ENCODE data around the gene FXYD5. TPM values are rescaled to one million over a fixed set of nuclear protein-coding genes. Genes with fewer than 3 reads are reported as not detected.

The FXYD5 gene
- total RNA-seq, 3 donors from 2014 or later, result 52.4 to 56.7 (median 56.2) TPM

DNA sequence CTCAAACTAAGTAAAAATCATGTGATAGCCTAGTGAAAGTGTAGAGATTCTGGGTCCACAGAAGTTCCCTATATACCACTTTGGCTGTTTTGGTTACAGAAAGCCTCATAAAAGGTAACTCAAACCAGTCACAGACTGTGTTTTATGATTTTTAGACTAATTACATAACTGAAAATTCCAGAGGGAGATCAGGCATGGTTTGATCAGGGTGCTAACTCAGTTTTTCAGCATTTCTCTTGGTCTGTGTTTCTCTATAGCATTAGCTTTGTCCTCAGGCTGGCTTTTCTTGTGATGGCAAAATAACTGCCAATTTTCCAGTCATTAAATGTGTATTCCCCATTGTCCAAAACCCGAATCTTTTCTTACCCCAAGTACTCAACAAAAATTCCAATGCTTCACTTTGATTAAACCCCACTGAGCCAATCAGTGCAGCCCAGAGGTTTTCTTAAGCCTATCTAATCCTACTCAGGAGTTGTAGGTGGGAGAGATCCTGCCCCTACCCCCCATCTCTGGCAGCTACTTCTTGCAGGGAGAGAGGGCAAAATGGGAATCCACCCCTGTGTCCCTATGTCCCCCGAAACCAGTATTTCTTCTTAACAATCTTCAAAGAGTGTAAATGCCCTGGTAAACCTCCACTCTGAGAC lies 47.5 kb upstream of the FXYD5 start:
- TF ChIP-seq POLR2AphosphoS5 (IDR thresholded peaks at IDR 0.05) (no peak), POLR2A (IDR thresholded peaks at IDR 0.05) (no peak)
- TF ChIP-seq, protein P1, sequence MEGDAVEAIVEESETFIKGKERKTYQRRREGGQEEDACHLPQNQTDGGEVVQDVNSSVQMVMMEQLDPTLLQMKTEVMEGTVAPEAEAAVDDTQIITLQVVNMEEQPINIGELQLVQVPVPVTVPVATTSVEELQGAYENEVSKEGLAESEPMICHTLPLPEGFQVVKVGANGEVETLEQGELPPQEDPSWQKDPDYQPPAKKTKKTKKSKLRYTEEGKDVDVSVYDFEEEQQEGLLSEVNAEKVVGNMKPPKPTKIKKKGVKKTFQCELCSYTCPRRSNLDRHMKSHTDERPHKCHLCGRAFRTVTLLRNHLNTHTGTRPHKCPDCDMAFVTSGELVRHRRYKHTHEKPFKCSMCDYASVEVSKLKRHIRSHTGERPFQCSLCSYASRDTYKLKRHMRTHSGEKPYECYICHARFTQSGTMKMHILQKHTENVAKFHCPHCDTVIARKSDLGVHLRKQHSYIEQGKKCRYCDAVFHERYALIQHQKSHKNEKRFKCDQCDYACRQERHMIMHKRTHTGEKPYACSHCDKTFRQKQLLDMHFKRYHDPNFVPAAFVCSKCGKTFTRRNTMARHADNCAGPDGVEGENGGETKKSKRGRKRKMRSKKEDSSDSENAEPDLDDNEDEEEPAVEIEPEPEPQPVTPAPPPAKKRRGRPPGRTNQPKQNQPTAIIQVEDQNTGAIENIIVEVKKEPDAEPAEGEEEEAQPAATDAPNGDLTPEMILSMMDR (IDR thresholded peaks at IDR 0.05), result no peak
- intact Hi-C loops (cut with DNase I; ENCODE audit: low total_unique reads), result no loop called here
- H3K36me3 ChIP-seq, result no peaks in the 10 kb centered on the region
- H3K4me3 ChIP-seq, result no peak overlapping the region
- peaks cover 2 to 18% of the 10 kb centered on the region in 2 donors for H3K4me1 ChIP-seq
- H3K27me3 ChIP-seq, result no peaks in the 10 kb centered on the region
- H3K9me3 ChIP-seq, result no peaks in the 10 kb centered on the region
- H3K27ac ChIP-seq, result peak overlapping the region; percentile 84 to 90
- no peak for DNase-seq (ENCODE audit: low spot score in 2 of 2)

DNA sequence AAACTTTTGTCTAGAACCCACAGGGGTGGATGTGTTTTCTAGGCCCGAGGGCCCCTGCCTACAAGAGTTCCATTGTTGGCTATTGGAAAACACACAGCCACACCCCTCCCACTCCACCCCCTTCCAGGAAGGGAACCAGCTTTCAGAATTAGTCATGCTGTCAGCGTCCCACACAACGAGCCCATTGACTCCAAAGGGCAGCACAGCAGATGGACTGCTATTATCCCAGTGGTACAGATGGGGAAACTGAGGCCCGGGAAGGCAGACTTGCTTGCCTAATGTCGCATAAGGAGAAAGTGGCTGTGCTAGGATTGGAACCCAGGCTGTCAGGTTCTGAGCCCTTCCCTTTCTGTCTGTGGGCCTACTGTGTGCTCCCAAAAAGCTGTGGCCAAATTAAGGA lies 47.0 kb upstream of the FXYD5 start:
- no peak overlapping the region for H3K4me3 ChIP-seq
- no peaks in the 10 kb centered on the region for H3K27me3 ChIP-seq
- H3K27ac ChIP-seq, result peak overlapping the region; percentile 84 to 90
- H3K36me3 ChIP-seq, result no peaks in the 10 kb centered on the region
- peaks cover 2 to 18% of the 10 kb centered on the region in 2 donors for H3K4me1 ChIP-seq
- DNase-seq (ENCODE audit: low spot score in 2 of 2), result peak; percentile 78 to 92
- intact Hi-C loops (cut with DNase I; ENCODE audit: low total_unique reads), result no loop called here
- no peaks in the 10 kb centered on the region for H3K9me3 ChIP-seq
- TF ChIP-seq, protein P1 (IDR thresholded peaks at IDR 0.05), result no peak
- TF ChIP-seq POLR2A (IDR thresholded peaks at IDR 0.05), result no peak
- peak in 1 of 3 donors; percentile 54 for TF ChIP-seq POLR2AphosphoS5 (IDR thresholded peaks at IDR 0.05)

DNA sequence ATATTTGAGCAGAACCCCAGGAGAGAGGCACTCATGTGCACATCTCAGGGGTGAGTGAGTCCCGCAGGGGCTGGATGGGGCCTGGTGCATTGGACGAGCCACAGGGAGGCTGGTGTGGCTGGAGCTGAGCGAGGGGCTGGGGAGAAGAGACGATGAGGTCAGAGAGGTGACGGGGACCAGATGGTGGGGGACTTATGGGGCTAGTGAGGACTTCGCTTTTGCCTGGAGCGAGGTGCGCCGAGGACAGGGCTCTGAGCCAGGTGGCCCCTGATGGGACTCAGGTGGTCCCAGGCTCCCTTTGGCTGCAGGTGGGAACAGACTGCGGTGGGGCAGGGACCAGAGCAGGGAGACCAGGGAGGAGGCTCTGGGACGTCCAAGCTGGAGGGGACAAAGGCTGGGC lies 45.8 kb upstream of the FXYD5 start:
- Histone ChIP-seq H3K9me3 (no peaks in the 10 kb centered on the region), H3K27ac (peak overlapping the region; percentile 80 to 90), H3K4me3 (no peak overlapping the region), H3K36me3 (no peaks in the 10 kb centered on the region), H3K4me1 (peaks cover 2 to 18% of the 10 kb centered on the region in 2 donors), H3K27me3 (no peaks in the 10 kb centered on the region)
- intact Hi-C loops (cut with DNase I; ENCODE audit: low total_unique reads), result no loop called here
- no peak for DNase-seq (ENCODE audit: low spot score in 2 of 2)
- no peak for TF ChIP-seq POLR2AphosphoS5 (IDR thresholded peaks at IDR 0.05)
- TF ChIP-seq, protein P1 (IDR thresholded peaks at IDR 0.05), result no peak

DNA sequence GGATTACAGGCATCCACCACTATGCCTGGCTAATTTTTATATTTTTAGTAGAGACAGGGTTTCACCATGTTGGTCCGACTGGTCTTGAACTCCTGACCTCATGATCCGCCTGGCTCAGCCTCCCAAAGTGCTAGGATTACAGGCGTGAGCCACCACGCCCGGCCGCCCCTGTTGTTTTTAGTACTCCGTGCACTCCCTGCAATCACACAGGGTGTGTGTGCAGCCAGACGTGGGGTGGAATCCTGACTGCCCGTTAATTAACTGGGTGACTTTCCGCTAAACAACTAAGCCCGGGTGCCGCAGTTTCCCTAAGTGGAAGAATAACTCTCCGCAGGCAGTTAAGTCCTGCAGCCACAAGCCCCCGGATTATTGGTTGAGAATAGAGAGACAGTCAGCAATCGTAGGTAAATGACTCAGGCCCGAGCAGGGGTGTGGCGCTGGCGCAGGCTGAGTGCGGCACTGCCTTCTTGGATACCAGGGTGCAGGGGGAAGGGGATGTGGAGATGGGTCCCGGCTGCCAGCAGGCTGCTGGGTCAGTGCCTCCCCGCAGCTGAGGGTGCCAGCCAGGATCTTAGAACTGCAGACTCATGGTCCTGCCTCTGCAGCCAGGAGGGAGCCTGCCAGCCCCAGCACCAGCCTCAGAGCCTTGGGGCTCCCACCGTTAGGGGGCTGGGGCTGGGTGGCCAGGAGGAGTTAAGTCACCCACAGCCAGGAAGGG lies 45.0 kb upstream of the FXYD5 start:
- H3K36me3 ChIP-seq, result no peaks in the 10 kb centered on the region
- TF ChIP-seq POLR2AphosphoS5 (IDR thresholded peaks at IDR 0.05), result no peak
- no peak for TF ChIP-seq POLR2A (IDR thresholded peaks at IDR 0.05)
- TF ChIP-seq, protein P1 (IDR thresholded peaks at IDR 0.05), result no peak
- no peaks in the 10 kb centered on the region for H3K9me3 ChIP-seq
- no peaks in the 10 kb centered on the region for H3K27me3 ChIP-seq
- DNase-seq (ENCODE audit: low spot score in 2 of 2), result peak in 1 of 2 donors; percentile 71
- no peak overlapping the region for H3K4me3 ChIP-seq
- intact Hi-C loops (cut with DNase I; ENCODE audit: low total_unique reads), result no loop called here
- H3K27ac ChIP-seq, result peak overlapping the region; percentile 80 to 90
- peaks cover 2 to 18% of the 10 kb centered on the region in 2 donors for H3K4me1 ChIP-seq

DNA sequence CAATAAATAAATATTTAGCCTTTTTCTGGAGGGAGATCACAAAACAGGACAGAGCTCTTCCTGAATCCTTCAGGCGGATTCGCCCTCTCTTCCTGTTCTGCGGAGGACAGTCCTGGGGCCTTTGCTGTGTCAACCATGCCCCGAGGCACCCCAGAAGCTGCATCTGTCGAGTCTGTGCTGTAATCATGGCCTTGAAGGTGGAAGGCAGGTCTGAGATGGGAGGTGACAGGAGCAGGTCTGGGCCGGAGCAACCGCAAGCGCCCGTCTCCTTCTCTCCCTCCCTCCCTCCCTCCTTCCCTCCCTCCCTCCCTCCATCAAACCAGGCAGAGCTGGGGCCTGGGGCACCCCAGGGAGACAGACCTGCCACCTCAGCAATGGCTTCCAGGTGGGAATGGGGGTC lies 43.6 kb upstream of the FXYD5 start:
- no peaks in the 10 kb centered on the region for H3K36me3 ChIP-seq
- no peaks in the 10 kb centered on the region for H3K27me3 ChIP-seq
- DNase-seq (ENCODE audit: low spot score in 2 of 2), result no peak
- intact Hi-C loops (cut with DNase I; ENCODE audit: low total_unique reads), result no loop called here
- H3K4me1 ChIP-seq, result peaks cover 2 to 18% of the 10 kb centered on the region in 2 donors
- TF ChIP-seq POLR2A (IDR thresholded peaks at IDR 0.05), result no peak
- TF ChIP-seq POLR2AphosphoS5 (IDR thresholded peaks at IDR 0.05), result no peak
- TF ChIP-seq, protein P1 (IDR thresholded peaks at IDR 0.05), result no peak
- peak overlapping the region; percentile 57 to 90 for H3K27ac ChIP-seq
- no peaks in the 10 kb centered on the region for H3K9me3 ChIP-seq
- H3K4me3 ChIP-seq, result no peak overlapping the region
